Measurements from ENCODE around the gene HAPLN2.

The HAPLN2 gene

DNA sequence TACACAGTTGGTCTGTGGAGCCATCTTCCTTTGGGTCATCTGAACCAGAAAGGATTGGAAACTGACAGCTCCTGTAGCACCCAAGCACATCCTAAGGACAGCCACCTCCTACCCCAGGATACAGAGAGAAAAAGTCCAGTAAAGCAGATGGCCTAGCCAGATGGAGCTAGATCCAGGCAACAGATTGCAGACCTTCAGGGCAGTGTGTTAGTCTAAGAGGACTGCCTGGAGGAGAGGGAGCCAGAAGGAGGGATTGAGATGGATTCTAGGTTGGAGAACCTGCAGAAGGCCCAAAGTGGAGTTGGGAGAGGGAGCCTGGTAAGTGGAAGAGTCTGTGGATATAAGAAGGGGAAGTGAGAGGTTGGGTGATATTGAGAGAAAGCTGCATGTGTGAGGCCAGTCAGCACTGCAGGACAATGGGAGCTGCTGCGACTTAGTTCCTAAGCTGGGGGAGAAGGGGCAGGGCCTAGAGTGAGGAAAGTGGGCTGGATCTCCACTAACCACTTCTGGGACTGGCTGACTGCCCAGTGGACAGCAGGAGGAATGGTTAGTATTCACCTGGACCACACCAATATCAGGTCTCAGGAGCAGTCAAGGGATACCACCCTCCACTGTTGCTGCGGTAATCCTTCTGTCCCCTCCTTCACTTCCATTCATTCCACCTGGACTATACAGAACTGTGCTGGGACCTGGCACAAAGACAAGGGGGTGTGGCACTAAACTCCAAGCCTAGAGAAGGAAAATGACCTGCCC, 36.1 kb downstream of the HAPLN2 start:
- DNase-seq, result no peak
- intact Hi-C loops (cut with DNase I), result no loop called here

DNA sequence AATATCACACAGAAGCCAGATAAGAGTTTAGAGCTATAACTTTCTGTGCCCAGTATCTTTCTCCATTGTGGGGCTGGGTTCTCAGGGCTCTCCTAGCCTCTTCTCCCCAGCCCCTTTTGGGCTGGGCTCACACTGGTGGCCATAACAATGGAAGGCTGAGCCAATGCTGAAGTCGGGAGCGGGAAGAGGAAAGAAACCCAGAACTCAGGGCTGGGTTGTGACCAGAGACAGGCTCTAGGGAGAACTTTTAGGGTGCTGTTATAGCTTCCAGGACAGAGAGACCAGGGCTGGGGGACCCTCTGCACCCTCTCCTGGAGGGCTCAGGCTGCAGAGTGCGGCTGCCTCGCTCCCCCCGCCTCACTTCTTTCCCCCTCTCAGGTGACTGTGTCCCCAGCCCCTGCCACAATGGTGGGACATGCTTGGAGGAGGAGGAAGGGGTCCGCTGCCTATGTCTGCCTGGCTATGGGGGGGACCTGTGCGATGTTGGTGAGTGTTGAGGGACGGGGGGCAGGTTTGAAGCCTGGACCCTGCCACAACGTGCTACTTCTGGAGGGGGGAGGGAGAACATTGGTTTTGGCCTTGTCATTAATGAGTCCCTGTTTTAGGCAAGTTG, 36.8 kb downstream of the HAPLN2 start:
- DNase-seq, result no peak
- intact Hi-C loops (cut with DNase I), result no loop called here

DNA sequence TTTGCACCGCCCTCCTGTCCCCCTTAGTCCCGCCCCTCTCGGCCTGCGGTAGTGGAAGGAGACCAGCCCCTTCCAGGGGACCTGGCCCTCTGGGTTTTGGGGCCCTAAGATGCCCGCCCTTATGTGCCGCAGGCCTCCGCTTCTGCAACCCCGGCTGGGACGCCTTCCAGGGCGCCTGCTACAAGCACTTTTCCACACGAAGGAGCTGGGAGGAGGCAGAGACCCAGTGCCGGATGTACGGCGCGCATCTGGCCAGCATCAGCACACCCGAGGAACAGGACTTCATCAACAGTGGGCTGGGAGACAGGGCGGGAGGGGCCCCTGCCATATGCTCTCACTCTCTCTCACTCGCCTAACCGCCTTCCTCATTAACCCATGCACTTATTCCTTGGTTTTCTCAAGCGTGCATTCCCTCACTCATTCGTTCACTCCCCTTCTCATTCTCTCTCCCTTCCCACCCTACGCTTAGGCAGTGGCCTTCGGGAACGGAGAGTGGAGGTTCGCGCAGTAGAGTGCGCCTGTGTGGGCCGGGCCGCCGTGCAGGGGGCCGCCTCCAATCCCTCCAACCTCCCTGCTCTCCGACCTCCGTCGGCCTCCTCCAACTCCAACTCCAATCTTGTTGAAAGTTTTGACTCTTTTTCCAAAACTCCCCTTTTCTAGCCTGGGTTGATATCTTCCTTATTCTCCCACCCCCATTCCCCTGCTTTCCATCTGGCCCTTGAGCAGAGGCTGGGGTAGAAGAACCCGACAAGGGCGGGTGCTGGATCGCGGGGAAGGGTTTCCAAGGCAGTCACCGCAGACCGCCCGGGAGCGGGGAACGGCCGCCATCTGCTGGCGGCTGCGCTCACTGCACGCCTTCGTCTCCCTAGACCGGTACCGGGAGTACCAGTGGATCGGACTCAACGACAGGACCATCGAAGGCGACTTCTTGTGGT, 37.9 kb downstream of the HAPLN2 start:
- DNase-seq, result peak; percentile 74 to 95 (median 88)
- intact Hi-C loops (cut with DNase I), result no loop called here

DNA sequence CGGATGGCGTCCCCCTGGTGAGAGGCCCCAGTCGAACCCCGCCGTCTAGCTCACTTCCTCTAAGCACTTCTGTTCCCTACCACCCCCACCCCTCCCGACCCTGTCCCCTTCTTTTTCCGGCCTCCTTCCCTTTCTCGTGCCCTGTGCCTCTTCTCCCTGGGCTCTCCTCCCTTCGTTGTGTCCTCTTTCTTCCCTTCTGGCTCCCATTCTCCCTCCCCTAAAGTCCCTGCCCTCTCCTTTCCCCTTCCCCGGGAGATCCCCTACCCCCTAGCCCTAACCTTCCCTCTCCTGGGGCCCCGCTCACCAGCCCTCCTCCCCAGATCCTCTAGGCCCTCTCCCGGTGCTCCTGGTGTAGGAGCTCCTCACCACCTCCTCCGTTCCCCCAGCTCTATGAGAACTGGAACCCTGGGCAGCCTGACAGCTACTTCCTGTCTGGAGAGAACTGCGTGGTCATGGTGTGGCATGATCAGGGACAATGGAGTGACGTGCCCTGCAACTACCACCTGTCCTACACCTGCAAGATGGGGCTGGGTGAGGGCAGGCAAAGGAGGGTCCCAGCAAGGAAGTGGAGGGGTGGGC, 38.6 kb downstream of the HAPLN2 start:
- no peak for DNase-seq
- intact Hi-C loops (cut with DNase I), result loop anchor here (2.0 kb wide), 1 partner anchor 33 kb away; no protein-coding TSS in a partner anchor

DNA sequence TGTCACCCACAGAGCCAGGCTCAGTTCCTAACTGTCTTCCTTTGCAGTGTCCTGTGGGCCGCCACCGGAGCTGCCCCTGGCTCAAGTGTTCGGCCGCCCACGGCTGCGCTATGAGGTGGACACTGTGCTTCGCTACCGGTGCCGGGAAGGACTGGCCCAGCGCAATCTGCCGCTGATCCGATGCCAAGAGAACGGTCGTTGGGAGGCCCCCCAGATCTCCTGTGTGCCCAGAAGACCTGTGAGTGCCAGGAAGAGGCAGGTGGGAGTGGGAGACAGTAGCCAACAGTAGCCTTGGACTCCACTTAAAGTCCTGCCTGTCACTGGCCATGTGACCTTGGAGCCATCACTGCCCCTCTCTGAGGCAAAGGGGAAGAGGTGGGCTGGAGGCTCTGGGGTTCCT, 39.3 kb downstream of the HAPLN2 start:
- no peak for DNase-seq
- intact Hi-C loops (cut with DNase I), result loop anchor here (2.0 kb wide), 1 partner anchor 34 kb away; no protein-coding TSS in a partner anchor

DNA sequence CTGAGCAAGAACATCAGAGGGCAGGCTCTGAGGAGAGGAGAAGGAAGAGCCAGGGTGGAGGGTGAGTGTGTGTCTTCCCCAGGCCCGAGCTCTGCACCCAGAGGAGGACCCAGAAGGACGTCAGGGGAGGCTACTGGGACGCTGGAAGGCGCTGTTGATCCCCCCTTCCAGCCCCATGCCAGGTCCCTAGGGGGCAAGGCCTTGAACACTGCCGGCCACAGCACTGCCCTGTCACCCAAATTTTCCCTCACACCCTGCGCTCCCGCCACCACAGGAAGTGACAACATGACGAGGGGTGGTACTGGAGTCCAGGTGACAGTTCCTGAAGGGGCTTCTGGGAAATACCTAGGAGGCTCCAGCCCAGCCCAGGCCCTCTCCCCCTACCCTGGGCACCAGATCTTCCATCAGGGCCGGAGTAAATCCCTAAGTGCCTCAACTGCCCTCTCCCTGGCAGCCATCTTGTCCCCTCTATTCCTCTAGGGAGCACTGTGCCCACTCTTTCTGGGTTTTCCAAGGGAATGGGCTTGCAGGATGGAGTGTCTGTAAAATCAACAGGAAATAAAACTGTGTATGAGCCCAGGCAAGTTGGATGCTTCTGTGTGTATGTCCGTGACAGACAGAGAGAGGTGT, 39.8 kb downstream of the HAPLN2 start:
- intact Hi-C loops (cut with DNase I), result loop anchor here (2.0 kb wide), 1 partner anchor 34 kb away; no protein-coding TSS in a partner anchor
- DNase-seq, result no peak

DNA sequence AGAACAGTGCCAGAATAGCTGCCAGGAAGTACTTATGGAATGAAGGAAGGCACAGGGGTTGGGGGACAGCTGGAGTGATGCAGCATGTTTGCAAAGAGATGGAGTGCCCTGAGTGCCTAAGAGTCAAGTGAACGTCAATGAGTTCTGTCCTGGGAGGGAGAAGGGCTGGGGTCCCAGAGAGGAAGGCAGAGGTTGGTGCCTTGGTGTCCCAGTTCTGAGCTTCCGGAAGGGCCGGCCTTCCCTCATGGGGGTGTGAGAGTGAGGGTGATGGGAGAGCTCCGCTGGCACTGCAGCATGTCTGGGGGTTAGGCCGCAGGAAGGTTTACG, 40.4 kb downstream of the HAPLN2 start:
- intact Hi-C loops (cut with DNase I), result loop anchor here (2.0 kb wide), 1 partner anchor 35 kb away; no protein-coding TSS in a partner anchor
- DNase-seq, result no peak

DNA sequence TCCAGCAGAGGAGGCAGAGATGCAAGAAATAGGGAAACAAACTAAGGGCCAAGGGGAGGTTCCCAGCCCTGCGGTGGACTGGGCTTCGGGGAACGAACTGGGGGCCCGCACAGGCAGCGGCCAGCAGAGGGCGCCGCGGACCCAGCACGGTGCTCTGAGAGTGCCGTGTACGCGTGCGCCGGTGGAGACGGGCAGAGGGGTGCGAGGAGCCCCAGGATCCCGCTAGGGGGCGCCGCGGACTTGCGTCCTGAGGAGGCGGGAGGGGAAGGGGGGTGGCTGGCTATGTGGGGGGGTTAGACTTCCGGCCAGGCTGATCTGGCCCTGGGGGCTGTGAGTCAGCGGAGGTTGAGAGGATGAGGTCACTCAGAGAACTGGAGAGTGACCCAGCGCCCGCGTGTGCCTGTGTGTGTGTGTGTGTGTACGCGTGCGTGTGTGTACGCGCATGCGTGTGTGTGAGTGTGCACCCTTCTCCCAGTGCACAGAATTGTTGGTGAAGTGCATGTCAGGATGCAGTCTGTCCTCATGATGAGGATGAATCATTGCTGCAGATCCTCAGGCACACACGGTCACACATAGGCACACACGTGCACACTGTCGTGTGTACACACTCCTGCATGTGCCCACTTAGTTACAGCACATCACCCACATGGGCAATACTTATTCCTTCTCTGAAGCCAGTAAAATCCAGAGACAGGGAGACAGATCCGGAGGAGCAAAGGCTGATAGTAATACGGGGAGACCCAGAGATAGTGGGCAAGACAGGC, 41.0 kb downstream of the HAPLN2 start:
- DNase-seq, result peak; percentile 84 to 99 (median 95)
- intact Hi-C loops (cut with DNase I), result loop anchor here (1.0 to 2.0 kb wide), 2 partner anchors 18 to 35 kb away; no protein-coding TSS in a partner anchor

DNA sequence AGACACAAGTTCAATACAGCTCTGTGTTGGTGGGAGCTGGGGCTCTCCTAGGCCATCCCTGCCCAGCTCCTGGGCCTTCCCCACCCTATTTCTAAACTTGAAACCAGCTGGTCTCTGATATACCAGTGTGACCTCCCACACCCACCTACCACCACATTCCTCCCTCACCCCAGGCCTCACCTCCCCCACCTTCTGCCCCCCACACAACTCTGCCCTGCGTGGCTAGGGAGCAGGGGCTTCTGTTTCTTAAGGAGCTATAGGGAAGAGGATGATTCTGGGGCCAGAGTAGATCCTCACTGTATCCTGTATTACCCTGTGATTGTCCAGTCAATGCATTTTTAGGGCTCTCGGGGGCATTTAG, 41.5 kb downstream of the HAPLN2 start:
- intact Hi-C loops (cut with DNase I), result loop anchor here (1.0 kb wide), 1 partner anchor 18 kb away; no protein-coding TSS in a partner anchor

DNA sequence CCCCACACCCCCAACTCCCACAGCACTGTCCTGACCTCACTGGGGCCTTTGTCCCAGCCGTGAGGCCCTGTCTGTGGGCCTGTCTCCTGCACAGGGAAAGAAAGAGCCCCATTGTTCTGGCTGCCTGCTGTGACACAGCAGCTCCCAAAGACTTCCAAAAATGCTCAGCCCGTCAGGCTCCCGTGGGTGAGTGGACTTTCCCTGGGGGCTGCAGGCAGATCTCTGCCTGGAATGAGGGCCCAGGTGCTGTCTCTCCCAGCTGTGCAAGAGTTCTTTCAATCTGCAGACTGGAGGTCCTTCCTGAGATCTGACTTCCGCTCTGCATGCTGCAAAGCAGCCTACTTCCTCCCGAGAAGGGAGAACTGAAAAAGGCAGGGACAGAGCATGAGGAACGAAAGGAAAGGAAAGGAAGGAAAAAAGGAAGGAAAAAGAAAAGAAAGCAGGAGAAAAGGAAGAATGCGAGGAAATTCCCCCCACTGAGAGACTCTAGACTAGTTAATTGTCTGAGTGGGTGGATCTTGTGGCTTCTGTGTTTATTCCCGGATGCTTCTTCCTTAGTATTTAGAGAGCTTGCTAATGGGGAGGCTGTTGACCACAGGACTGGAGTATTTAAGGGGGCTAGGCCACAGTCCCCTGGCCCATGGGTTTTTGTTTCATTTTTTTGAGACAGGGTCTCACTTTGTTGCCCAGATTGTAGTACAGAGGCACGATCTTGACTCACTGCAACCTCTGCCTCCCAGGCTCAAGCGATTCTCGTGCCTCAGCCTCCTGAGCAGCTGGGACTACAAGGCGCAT, 43.0 kb downstream of the HAPLN2 start:
- DNase-seq, result peak; percentile 51 to 92 (median 80)
- intact Hi-C loops (cut with DNase I), result no loop called here

More for the DNA sequence above, 41.5 kb downstream of the HAPLN2 start:
- no peak for DNase-seq

DNA sequence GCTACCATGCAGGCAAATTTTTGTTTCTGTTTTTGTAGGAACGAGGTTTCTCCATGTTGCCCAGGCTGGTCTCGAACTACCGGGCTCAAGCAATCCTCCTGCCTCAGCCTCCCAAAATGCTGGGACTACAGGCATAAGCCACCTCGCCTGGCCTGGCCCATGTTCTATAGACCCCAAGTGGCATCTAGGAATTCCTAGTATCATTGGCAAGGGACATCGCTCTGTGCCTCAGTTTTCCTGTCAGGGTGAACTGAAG, 43.5 kb downstream of the HAPLN2 start:
- intact Hi-C loops (cut with DNase I), result no loop called here
- DNase-seq, result no peak

DNA sequence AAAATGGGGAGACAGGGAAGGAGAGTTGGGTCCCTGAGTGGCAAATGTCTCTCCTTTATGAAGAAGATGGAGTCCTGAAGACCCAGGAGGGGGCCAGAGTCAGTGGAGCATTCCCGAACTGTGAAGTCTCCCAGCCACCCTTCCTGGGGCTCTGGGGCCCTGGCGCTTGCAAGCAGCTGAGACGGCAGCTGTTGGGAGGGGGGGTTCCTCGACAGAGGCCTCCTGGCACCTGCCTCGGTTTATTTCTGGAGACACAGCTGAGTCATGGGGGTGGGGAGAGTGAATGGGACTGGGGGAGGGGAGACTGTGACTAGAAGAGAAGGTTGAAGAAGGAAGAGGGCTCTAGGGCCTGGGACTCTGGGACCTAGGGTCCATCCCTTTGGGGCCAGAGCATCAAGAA, 44.0 kb downstream of the HAPLN2 start:
- intact Hi-C loops (cut with DNase I), result no loop called here

DNA sequence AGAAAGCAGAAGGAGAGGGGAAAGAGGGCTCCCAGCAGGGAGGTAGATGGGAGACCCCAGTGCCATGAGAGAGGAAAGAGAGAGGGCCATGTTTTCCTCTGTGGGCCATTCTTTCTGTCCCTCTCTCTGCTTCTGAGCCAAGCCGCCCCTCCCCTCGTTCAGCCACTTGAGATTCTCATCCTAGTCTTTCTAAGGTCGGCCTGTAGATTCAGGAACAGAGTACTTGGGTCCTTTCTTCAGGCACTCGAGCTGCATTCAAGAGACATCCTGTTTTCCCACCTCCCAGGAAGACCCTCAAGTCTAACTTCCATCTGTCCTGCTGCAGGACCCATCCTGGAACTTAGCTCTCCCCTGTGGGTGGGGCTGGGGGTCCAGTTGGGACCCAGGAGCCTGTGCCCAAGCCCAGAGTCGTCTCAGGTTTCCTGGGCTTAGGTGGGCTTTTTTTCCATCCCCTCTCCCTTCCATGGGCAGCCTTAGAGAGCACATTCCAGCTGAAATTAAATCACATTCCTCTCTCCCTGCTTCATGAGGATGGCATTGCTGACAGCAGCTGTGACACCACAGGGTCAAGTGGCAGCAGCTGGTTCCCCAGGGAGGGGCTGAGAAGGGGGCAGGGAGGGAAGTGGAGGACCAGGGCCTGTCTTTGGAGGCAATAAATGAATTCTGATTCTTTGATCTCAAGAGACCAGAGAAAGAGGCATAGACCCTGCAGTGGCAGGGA, 45.0 kb downstream of the HAPLN2 start:
- intact Hi-C loops (cut with DNase I), result no loop called here
- peak in 8 of 42 donors; percentile 39 to 65 (median 60) for DNase-seq

More for the DNA sequence above, 44.0 kb downstream of the HAPLN2 start:
- peak in 14 of 42 donors; percentile 29 to 82 (median 56) for DNase-seq

DNA sequence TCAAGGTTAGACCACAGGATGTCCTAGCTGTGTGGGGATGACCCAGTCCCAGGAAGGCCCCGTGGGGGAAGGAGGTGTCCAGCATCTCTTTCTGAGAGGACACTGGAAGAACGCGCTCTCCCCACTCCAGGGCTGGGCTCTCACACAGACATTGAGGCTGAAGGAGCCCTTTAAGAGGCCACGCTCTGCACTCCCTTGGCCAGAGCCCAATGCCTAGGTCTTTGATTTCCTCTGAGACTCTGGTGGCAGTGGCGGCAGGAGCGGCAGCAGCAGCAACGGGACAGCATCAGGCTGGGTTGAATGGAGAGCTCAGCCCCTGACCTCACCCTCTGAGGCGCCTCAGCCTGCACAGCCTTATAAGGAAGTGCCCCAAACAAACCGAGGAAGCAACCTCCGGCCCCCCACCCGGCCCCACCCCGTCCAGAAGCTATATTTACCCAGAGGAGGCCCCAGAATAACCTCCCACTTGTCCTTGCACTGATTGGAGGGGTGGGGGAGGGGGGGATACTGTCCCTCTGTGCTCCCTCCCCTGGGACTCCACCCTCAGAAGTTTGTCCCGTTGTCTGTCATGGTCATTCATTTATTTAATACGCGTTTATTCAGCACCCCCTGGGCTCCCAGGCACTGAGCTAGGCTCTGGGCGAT, 45.7 kb downstream of the HAPLN2 start:
- intact Hi-C loops (cut with DNase I), result no loop called here
- peak in 15 of 42 donors; percentile 28 to 72 (median 42) for DNase-seq

DNA sequence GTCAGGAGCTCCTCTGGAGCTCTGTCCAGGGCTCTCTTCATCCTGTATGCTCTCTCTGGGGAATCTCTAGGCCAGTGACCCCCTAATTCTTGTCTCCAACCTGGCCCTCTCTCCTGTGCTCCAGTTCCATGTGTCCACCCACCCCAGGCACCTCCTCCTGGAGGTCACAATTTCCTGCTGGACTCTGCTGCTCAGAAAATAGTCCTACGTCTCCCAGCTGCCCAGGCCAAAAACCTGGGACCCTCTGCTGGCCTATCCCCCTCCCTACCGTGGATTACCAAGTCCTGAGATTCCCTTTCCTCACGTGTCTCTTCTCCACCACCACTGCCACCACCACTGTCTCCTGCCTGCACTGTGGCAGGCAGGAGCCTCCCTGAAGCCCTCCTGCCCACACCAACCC, 46.3 kb downstream of the HAPLN2 start:
- DNase-seq, result no peak
- intact Hi-C loops (cut with DNase I), result no loop called here

DNA sequence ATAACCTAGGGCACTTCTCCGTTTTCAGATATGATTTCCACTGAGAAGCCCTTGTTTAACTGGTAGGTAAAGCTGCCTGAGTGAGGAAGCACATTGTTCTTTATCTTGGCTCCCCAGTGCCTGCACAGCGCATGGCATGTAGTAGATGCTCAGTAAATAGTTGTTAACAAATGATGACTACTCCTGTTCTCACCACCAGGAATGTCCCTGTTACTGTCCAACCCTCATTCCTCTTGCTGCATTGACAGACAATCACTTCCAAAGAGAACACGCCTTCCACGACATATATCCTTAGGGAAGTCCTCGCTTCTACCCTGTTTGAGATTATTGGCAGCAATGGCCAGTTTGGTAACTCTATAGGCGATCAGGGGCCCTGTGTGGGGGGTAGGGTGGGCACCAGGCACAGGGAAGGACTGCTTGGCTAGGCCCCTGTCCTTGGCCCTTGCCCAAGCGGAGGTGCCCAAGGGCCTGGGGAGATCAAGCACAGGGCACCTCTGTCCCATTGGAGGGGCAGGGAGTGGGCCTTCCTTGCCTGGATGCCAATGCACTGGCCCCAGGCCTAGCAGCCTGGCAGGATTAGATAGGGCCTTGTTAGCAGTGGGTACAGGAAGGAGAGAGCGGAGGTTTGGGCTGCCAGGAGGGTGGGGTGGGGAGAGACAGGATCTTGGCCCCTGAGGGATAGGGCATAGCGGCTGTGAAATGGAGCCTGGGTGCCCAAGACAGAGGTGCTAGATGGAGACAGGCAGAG, 47.8 kb downstream of the HAPLN2 start:
- intact Hi-C loops (cut with DNase I), result no loop called here
- no peak for DNase-seq

Measured in head of caudate nucleus (tissue), 42 donors.